HEK293 (cell line): ENCODE data around the gene EPHX1.

Experiments used
- CTCF ChIA-PET: fragments of 350-600 bp; formaldehyde crosslinking; extraction: SDS; loops from one replicate; lab custom pipeline; 2021; ENCODE audit warnings: antibody characterized with exemption; lab: Yijun Ruan, JAX
- POLR2A ChIA-PET: fragments of 300-600 bp; formaldehyde crosslinking; extraction: SDS; loops from one replicate; lab custom pipeline; 2020; ENCODE audit warnings: antibody characterized with exemption, inconsistent platforms; lab: Yijun Ruan, JAX
- H3K27ac ChIP-seq: fragments of 200-500 bp; sonication (Bioruptor generic); 2 replicates; pipeline ENCODE4 v1.5.1; 2014; ENCODE audit warnings: low read depth, low read length, control low read depth, inconsistent platforms; ENCODE audit errors: extremely low read depth
- H3K36me3 ChIP-seq, 2 experiments: fragments of 200-500 bp in 1 of 2; sonication (Bioruptor generic) in 1 of 2; 1 replicate in 1 of 2; 2 replicates in 1 of 2; pipeline ENCODE4 v1.5.1; 2014 to 2017; ENCODE audit warnings: inconsistent platforms in 2 of 2, low read length in 2 of 2; ENCODE audit not compliant: control insufficient read depth in 2 of 2, insufficient read depth in 1 of 2
- H3K4me1 ChIP-seq: fragments of 200-500 bp; sonication (Bioruptor generic); 2 replicates; pipeline ENCODE4 v1.5.1; 2014; ENCODE audit warnings: mild to moderate bottlenecking, low read length, inconsistent platforms; ENCODE audit not compliant: control insufficient read depth, insufficient read depth
- H3K4me3 ChIP-seq: 2 replicates; pipeline ENCODE4 v1.5.1; 2011; ENCODE audit warnings: low read depth, mild to moderate bottlenecking, control low read depth, low read length, moderate library complexity
- H3K9me3 ChIP-seq: fragments of 200-500 bp; sonication (Bioruptor generic); 2 replicates; pipeline ENCODE4 v1.5.1; 2014; ENCODE audit warnings: low read depth, low read length, inconsistent platforms; ENCODE audit not compliant: control insufficient read depth, insufficient read depth
- GFI1B ChIP-seq: fragments of 450-650 bp; formaldehyde crosslinking; IDR thresholded peaks from 2 replicates; pipeline ENCODE4 v1.5.1; 2016; ENCODE audit warnings: missing biosample characterization, missing genetic modification characterization
- GLI2 ChIP-seq: fragments of 450-650 bp; formaldehyde crosslinking; IDR thresholded peaks from 2 replicates; pipeline ENCODE4; 2017; ENCODE audit warnings: missing biosample characterization, missing genetic modification characterization, low read depth, borderline replicate concordance
- MEIS1 ChIP-seq: sonication (generic); formaldehyde crosslinking; IDR thresholded peaks from 2 replicates; pipeline ENCODE4 v1.8.1; 2022; ENCODE audit warnings: missing genetic modification reagents, mild to moderate bottlenecking, borderline replicate concordance
- SP2 ChIP-seq: fragments of 450-650 bp; formaldehyde crosslinking; IDR thresholded peaks from 2 replicates; pipeline ENCODE4 v1.5.1; 2016; ENCODE audit warnings: missing biosample characterization, missing genetic modification characterization
- SP3 ChIP-seq: fragments of 450-650 bp; formaldehyde crosslinking; IDR thresholded peaks from 2 replicates; pipeline ENCODE4 v1.5.1; 2016; ENCODE audit warnings: missing biosample characterization, missing genetic modification characterization
- SP7 ChIP-seq: fragments of 450-650 bp; formaldehyde crosslinking; IDR thresholded peaks from 2 replicates; pipeline ENCODE4 v1.5.1; 2016; ENCODE audit warnings: missing biosample characterization, missing genetic modification characterization
- ZIC2 ChIP-seq: fragments of 450-650 bp; formaldehyde crosslinking; IDR thresholded peaks from 2 replicates; pipeline ENCODE4 v1.5.1; 2016; ENCODE audit warnings: missing biosample characterization, missing genetic modification characterization
- ZNF138 ChIP-seq: fragments of 450-650 bp; formaldehyde crosslinking; IDR thresholded peaks from 2 replicates; pipeline ENCODE4 v1.5.1; 2016; ENCODE audit warnings: missing biosample characterization, missing genetic modification characterization, borderline replicate concordance
- ZNF23 ChIP-seq: fragments of 450-650 bp; formaldehyde crosslinking; IDR thresholded peaks from 2 replicates; pipeline ENCODE4 v1.5.1; 2016; ENCODE audit warnings: missing biosample characterization, missing genetic modification characterization, borderline replicate concordance
- ZNF341 ChIP-seq: fragments of 450-650 bp; formaldehyde crosslinking; IDR thresholded peaks from 2 replicates; pipeline ENCODE4; 2016; ENCODE audit warnings: low read depth, missing biosample characterization, missing genetic modification characterization
- ZNF558 ChIP-seq: fragments of 450-650 bp; formaldehyde crosslinking; IDR thresholded peaks from 2 replicates; pipeline ENCODE4 v1.5.1; 2016; ENCODE audit warnings: missing biosample characterization, missing genetic modification characterization
- ZNF777 ChIP-seq: fragments of 450-650 bp; formaldehyde crosslinking; IDR thresholded peaks from 2 replicates; pipeline ENCODE4 v1.5.1; 2017; ENCODE audit warnings: missing biosample characterization, missing genetic modification characterization, borderline replicate concordance
- TF ChIP-seq, protein P1 (sequence below): fragments of 450-650 bp; formaldehyde crosslinking; IDR thresholded peaks from 2 replicates; pipeline ENCODE4 v1.5.1; 2016; ENCODE audit warnings: missing biosample characterization, missing genetic modification characterization
- TF ChIP-seq, protein P2 (sequence below): fragments of 450-650 bp; formaldehyde crosslinking; IDR thresholded peaks from 2 replicates; pipeline ENCODE4 v1.5.1; 2016; ENCODE audit warnings: missing biosample characterization, missing genetic modification characterization
- TF ChIP-seq, protein P3 (sequence below): fragments of 450-650 bp; formaldehyde crosslinking; IDR thresholded peaks from 2 replicates; pipeline ENCODE4 v1.5.1; 2016; ENCODE audit warnings: missing biosample characterization, missing genetic modification characterization
- TF ChIP-seq, protein P4 (sequence below): fragments of 450-650 bp; formaldehyde crosslinking; IDR thresholded peaks from 2 replicates; pipeline ENCODE4 v1.5.1; 2016; ENCODE audit warnings: missing biosample characterization, missing genetic modification characterization

Gene EPHX1

DNA sequence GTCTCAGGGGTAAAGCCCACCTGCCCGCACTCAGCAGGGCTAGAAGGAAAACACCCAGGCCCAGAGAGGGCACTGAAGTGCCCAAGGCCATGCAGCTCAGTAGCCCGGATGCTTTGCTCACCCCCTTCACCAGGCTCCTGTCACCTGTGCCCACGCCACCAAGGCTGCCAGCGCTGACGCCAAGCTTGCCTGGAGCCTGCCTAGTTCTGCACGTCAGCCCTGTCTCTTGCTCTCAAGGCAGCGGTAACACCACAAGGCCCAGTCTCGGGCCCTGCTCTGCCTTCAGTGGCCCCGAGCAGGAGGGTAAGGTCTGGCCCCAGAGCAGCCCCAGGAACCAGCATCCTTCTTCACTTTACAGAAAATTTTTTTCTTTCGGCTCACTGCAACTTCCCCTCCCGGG is 64.5 kb downstream of the EPHX1 start (continued):
- TF ChIP-seq, protein P1, sequence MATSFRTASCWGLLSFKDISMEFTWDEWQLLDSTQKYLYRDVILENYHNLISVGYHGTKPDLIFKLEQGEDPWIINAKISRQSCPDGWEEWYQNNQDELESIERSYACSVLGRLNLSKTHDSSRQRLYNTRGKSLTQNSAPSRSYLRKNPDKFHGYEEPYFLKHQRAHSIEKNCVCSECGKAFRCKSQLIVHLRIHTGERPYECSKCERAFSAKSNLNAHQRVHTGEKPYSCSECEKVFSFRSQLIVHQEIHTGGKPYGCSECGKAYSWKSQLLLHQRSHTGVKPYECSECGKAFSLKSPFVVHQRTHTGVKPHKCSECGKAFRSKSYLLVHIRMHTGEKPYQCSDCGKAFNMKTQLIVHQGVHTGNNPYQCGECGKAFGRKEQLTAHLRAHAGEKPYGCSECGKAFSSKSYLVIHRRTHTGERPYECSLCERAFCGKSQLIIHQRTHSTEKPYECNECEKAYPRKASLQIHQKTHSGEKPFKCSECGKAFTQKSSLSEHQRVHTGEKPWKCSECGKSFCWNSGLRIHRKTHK (tag by site-specific recombination) = no peak
- TF ChIP-seq SP2 (tag by site-specific recombination) = no peak
- no peak for TF ChIP-seq GLI2 (tag by site-specific recombination)

DNA sequence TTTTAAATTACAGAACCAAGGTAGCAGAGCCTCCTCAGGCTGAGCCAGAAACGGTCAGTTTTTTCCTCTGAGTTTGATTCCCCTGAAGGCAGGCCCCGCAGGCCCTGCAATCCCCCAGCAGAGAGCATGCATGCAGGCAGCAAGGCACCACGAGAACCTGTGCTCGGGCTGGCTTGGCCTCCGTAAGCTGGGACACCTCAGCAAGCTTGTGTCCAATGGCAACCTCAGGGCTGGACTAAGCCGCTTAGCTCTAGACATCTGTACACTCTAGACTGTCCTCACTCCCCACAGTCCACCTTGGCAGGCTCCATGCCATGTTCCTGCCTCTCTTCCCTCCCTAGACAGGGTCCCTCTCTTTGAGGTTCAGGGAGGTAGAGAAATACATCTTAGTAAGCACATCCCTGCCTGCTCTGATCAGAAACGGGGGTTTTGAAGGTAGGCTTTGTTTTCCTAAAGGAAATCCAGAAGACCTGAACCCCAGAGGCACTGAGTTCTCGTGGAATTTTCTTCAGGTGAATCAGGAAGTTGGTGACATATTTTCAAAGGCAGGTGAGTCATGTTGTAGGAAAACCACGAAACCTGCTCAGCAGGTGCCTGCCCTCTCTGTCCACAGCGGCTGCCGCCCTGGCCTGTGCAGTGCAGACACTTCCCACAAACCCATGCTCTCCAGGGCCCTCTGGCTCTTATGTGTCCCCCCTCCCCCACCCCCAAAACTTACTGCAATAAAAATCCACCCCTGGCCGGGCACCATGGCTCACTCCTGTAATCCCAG is 65.3 kb downstream of the EPHX1 start:
- peaks cover 13% of the 10 kb centered on the region for H3K4me1 ChIP-seq
- TF ChIP-seq, protein P2, sequence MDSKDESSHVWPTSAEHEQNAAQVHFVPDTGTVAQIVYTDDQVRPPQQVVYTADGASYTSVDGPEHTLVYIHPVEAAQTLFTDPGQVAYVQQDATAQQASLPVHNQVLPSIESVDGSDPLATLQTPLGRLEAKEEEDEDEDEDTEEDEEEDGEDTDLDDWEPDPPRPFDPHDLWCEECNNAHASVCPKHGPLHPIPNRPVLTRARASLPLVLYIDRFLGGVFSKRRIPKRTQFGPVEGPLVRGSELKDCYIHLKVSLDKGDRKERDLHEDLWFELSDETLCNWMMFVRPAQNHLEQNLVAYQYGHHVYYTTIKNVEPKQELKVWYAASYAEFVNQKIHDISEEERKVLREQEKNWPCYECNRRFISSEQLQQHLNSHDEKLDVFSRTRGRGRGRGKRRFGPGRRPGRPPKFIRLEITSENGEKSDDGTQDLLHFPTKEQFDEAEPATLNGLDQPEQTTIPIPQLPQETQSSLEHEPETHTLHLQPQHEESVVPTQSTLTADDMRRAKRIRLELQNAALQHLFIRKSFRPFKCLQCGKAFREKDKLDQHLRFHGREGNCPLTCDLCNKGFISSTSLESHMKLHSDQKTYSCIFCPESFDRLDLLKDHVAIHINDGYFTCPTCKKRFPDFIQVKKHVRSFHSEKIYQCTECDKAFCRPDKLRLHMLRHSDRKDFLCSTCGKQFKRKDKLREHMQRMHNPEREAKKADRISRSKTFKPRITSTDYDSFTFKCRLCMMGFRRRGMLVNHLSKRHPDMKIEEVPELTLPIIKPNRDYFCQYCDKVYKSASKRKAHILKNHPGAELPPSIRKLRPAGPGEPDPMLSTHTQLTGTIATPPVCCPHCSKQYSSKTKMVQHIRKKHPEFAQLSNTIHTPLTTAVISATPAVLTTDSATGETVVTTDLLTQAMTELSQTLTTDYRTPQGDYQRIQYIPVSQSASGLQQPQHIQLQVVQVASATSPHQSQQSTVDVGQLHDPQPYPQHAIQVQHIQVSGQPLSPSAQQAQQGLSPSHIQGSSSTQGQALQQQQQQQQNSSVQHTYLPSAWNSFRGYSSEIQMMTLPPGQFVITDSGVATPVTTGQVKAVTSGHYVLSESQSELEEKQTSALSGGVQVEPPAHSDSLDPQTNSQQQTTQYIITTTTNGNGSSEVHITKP (tag by site-specific recombination) = peak; percentile 65
- TF ChIP-seq ZNF138 (tag by site-specific recombination) (no peak), ZNF341 (tag by site-specific recombination) (no peak), ZNF777 (tag by site-specific recombination) (no peak), ZIC2 (0 out of 2 replicates have a peak, but pooled peaks have one; percentile 40), MEIS1 (CRISPR knock-in tag) (no peak), SP7 (tag by site-specific recombination) (no peak), SP3 (tag by site-specific recombination) (no peak), ZNF558 (tag by site-specific recombination) (no peak), ZNF23 (no peak), GFI1B (tag by site-specific recombination) (no peak)
- TF ChIP-seq, protein P3, sequence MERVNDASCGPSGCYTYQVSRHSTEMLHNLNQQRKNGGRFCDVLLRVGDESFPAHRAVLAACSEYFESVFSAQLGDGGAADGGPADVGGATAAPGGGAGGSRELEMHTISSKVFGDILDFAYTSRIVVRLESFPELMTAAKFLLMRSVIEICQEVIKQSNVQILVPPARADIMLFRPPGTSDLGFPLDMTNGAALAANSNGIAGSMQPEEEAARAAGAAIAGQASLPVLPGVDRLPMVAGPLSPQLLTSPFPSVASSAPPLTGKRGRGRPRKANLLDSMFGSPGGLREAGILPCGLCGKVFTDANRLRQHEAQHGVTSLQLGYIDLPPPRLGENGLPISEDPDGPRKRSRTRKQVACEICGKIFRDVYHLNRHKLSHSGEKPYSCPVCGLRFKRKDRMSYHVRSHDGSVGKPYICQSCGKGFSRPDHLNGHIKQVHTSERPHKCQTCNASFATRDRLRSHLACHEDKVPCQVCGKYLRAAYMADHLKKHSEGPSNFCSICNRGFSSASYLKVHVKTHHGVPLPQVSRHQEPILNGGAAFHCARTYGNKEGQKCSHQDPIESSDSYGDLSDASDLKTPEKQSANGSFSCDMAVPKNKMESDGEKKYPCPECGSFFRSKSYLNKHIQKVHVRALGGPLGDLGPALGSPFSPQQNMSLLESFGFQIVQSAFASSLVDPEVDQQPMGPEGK (tag by site-specific recombination) = no peak
- TF ChIP-seq, protein P4, sequence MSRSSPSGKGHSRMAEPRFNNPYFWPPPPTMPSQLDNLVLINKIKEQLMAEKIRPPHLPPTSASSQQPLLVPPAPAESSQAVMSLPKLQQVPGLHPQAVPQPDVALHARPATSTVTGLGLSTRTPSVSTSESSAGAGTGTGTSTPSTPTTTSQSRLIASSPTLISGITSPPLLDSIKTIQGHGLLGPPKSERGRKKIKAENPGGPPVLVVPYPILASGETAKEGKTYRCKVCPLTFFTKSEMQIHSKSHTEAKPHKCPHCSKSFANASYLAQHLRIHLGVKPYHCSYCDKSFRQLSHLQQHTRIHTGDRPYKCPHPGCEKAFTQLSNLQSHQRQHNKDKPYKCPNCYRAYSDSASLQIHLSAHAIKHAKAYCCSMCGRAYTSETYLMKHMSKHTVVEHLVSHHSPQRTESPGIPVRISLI (tag by site-specific recombination) = no peak
- TF ChIP-seq, all 188 proteins: peak for 2
- Histone ChIP-seq H3K36me3 (peaks cover 1 to 55% of the 10 kb centered on the region in 2 experiments; a peak in 2 of 3 replicates), H3K9me3 (no peaks in the 10 kb centered on the region), H3K4me3 (no peak overlapping the region), H3K27ac (no peak overlapping the region)
- ChIA-PET POLR2A (interaction anchor here (0.6 kb wide), 1 partner anchor 29 kb away, joined by 5 read pairs; no protein-coding TSS in a partner anchor), CTCF (interaction anchor here (0.6 to 0.7 kb wide), 2 partner anchors 37 to 1309 kb away, joined by 3 read pairs; no protein-coding TSS in a partner anchor)
